ENCODE data around the gene CHST12.
A peak's percentile ranks its signal among the peaks of the same experiment; 100 is the strongest.

The CHST12 gene

DNA sequence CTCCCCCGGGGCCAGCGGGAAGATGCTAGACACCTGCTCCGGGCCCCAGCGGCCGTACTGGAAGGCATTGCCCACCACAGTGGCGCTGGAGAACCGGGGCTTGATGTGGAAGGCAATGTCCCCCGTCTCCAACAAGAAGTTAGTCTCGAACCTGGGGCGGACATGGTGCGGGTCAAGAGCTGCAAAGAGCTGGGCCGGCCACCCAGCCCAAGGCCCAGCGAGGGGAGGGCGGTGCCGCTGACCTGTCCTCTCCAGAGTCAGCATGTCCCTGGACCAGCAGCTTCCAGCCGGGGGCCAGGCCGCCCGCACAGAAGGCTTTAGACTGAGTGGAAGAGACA is 72.2 kb downstream of the CHST12 start:
- Histone ChIP-seq H3K4me1 (peaks cover 9 to 29% (median 20%) of the 10 kb centered on the region in 4 donors), H3K36me3 (no peaks in the 10 kb centered on the region)
- intact Hi-C loops (cut with DNase I; ENCODE audit: low total_unique reads), result no loop called here

DNA sequence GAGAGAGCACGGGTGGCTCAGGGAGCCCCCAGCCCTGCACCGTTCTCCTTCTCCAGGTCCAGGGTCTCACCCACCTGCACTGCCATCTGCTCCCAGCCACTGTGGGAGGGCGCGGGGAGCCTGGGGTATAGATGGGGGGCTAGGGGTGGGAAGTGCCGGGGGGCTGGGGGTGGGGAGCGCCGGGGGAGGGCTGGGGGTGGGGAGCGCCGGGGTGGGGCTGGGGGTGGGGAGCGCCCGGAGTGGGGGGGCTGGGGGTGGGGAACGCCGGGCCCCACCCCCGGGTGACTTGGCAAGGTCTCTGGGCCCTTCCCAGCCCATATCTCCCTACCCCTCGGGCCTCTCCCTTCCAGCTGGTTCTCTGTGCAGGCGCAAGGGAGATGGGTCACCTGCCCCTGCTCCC is 72.9 kb downstream of the CHST12 start, which contains the start of gene GRIFIN:
GRIFIN (minus strand) TSS at position 101 of the 400 bp plus-strand sequence; CDS start at position 86, 15 bp downstream.
- TF ChIP-seq, protein P1, sequence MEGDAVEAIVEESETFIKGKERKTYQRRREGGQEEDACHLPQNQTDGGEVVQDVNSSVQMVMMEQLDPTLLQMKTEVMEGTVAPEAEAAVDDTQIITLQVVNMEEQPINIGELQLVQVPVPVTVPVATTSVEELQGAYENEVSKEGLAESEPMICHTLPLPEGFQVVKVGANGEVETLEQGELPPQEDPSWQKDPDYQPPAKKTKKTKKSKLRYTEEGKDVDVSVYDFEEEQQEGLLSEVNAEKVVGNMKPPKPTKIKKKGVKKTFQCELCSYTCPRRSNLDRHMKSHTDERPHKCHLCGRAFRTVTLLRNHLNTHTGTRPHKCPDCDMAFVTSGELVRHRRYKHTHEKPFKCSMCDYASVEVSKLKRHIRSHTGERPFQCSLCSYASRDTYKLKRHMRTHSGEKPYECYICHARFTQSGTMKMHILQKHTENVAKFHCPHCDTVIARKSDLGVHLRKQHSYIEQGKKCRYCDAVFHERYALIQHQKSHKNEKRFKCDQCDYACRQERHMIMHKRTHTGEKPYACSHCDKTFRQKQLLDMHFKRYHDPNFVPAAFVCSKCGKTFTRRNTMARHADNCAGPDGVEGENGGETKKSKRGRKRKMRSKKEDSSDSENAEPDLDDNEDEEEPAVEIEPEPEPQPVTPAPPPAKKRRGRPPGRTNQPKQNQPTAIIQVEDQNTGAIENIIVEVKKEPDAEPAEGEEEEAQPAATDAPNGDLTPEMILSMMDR (IDR thresholded peaks at IDR 0.05), result no peak
- intact Hi-C loops (cut with DNase I; ENCODE audit: low total_unique reads), result no loop called here
- H3K9me3 ChIP-seq, result no peaks in the 10 kb centered on the region
- no peaks in the 10 kb centered on the region for H3K36me3 ChIP-seq
- DNase-seq, result no peak
- peaks cover 0 to 63% of the 10 kb centered on the region in 2 donors for H3K27me3 ChIP-seq
- no peak within 1 kb of the TSS for H3K27ac ChIP-seq
- H3K4me1 ChIP-seq, result peaks cover 9 to 29% (median 20%) of the 10 kb centered on the region in 4 donors
- H3K4me3 ChIP-seq, result no peak within 1 kb of the TSS

More for the DNA sequence above, 72.2 kb downstream of the CHST12 start:
- no peak for DNase-seq
- TF ChIP-seq, protein P1 (IDR thresholded peaks at IDR 0.05), result no peak
- H3K4me3 ChIP-seq, result no peak overlapping the region
- no peak overlapping the region for H3K27ac ChIP-seq
- no peaks in the 10 kb centered on the region for H3K9me3 ChIP-seq
- peaks cover 0 to 66% of the 10 kb centered on the region in 2 donors for H3K27me3 ChIP-seq

DNA sequence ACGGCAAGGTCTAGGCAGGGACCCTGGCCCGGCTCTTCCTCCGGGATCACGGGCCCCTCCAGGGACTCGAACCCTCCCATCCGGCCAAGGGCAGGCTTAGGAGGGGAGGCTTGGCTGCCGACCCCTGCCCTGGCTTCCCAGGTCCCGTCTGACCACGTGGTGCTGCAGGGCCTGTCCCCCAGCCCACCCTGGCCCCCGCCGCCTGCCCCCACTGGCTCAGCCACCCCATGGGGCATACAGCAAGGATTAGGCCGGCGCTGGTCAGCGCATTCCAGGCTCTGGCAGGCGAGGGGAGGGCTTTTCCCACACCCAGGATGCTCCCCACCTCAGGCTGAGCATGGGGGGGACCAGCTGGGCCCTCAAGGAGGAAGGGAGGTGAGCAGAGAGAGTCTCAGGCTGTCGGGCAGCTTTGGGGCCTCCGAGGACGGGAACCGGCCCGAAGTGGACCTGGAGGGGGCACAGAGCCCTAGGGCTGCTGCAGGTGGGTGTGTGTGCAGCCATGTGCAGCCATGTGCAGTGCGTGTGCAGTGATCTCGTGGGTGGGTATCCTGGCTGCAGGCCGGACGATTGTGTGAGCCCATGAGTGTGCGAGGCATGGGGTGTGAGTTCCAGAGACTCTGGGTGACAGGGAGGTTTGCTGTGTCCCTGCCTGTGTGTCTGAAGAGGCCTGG is 73.5 kb downstream of the CHST12 start:
- no peaks in the 10 kb centered on the region for H3K9me3 ChIP-seq
- H3K4me3 ChIP-seq, result no peak overlapping the region
- peaks cover 9 to 29% (median 20%) of the 10 kb centered on the region in 4 donors for H3K4me1 ChIP-seq
- no peak overlapping the region for H3K27ac ChIP-seq
- TF ChIP-seq, protein P1 (IDR thresholded peaks at IDR 0.05), result no peak
- H3K36me3 ChIP-seq, result no peaks in the 10 kb centered on the region
- intact Hi-C loops (cut with DNase I; ENCODE audit: low total_unique reads), result no loop called here
- H3K27me3 ChIP-seq, result peaks cover 0 to 59% of the 10 kb centered on the region in 2 donors
- DNase-seq, result no peak

DNA sequence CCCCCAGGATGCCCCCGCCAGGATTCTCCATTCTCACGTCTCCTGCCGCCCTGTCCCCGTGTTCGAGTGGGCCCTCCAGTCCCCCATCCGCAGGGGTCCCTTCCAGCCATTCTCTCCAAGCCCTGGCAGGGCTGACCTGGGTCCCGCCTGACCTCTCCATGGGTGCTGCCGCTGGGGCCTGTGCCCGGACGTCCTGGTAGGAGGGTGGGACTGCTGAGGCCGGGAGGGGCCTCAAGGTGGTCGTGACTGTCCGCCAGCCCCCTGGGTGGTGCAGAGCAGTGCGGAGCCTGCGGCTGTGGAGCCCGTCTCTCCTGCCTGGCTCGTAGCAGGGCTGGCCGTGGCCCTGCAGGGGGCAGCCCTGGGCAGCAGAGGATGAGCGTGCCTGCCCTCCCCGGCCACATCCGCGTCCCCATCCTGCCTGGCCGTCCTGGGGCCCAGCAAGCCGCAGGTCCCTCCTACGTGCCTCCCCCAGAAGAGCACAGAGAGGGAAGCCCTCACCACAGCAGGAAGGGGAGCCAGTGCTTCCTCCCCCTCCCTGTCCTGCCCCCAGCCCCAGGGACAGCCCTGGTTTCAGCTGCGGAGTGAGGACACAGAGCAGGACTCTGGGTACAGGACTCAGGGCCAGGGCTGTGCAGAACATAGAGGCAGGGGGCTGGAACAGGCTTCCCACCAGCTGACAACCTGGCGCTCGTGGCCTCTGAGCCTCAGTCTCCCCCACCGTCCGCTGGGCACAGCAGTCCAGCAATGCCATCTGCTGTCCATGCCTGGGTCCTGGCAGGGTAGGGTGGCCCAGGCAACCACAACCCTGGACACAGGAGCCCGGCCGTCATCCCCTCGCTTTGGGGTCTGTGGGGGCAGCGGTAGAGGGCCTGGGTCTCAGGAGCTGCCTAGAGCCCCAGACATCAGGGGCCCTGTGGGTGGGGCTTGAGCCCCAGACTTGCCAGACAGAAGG is 74.3 kb downstream of the CHST12 start:
- H3K36me3 ChIP-seq, result no peaks in the 10 kb centered on the region
- peaks cover 0 to 59% of the 10 kb centered on the region in 2 donors for H3K27me3 ChIP-seq
- TF ChIP-seq, protein P1 (IDR thresholded peaks at IDR 0.05), result peak; percentile 69 to 72
- no peak overlapping the region for H3K27ac ChIP-seq
- peak in 1 of 2 donors; percentile 42 for DNase-seq
- peaks cover 0 to 1% (median under 1%) of the 10 kb centered on the region in 3 donors for H3K9me3 ChIP-seq
- intact Hi-C loops (cut with DNase I; ENCODE audit: low total_unique reads), result no loop called here
- H3K4me1 ChIP-seq, result peaks cover 9 to 29% (median 20%) of the 10 kb centered on the region in 4 donors
- no peak overlapping the region for H3K4me3 ChIP-seq

DNA sequence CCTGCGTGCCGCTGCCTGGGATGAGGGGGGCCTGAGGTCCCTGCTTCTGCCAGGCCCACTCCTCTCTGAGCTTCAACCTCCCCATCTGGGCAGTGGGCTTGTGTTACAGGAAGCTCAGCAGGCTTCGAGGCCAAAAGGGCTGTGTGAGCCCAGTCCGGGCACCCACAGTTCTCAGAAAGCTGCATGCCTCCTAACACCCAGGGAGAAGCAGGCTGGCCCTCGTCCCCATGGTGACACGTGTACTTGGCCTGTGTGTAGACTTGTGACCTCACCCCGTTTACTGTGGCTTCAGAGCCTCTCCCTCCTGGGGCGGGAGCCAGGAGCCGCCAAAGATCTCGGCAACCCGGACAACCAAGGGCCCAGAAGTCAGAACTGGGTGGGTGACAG is 75.0 kb downstream of the CHST12 start:
- Histone ChIP-seq H3K27me3 (peaks cover 0 to 59% of the 10 kb centered on the region in 2 donors), H3K27ac (no peak overlapping the region), H3K4me3 (peak overlapping the region in 1 of 2 donors; percentile 0), H3K9me3 (peaks cover 0 to 8% (median 5%) of the 10 kb centered on the region in 3 donors), H3K4me1 (peaks cover 9 to 29% (median 20%) of the 10 kb centered on the region in 4 donors), H3K36me3 (no peaks in the 10 kb centered on the region)
- TF ChIP-seq, protein P1 (IDR thresholded peaks at IDR 0.05), result no peak
- intact Hi-C loops (cut with DNase I; ENCODE audit: low total_unique reads), result no loop called here
- DNase-seq, result peak in 1 of 2 donors; percentile 77

Measured in tibial artery (tissue), 4 donors.